Stimulated activated CD4-positive, alpha-beta T cell treated with anti-CD3 and anti-CD28 coated beads, Interleukin-1b, Interleukin-23, amount 100 ng/mL, for 4 hours (primary cell): ENCODE data around the gene MMRN1.

Source experiments
- DNase-seq, 2 donors: peaks; one replicate each; pipeline ENCODE4 v3.0.0-alpha.2; 2020; ENCODE audit warnings: low read depth in 2 of 2

MMRN1 gene

GRCh38 chr4:89995006-89995405 lies 100.4 kb downstream of the MMRN1 start:
- no peak for DNase-seq

DNA sequence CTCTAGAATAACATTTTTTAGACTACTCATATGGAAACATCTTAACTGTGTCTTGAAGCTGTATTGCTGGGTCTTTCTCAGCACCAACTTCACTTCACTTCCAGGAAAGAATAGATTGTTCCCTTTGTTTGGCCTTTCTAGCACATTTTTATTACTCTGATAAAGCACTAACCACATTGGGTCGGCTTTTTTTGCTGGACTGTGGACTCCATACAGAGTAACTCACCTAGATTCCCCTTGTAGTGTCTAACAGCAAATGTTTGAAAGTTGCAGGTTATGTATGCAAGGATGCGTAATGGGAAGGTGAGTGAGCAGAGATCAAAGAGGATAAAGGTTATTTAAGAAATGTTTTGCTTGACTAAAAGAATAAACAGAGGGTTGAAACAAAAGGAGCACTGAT lies 101.2 kb downstream of the MMRN1 start:
- no peak for DNase-seq

GRCh38 chr4:89997171-89997704 lies 102.6 kb downstream of the MMRN1 start:
- no peak for DNase-seq

DNA sequence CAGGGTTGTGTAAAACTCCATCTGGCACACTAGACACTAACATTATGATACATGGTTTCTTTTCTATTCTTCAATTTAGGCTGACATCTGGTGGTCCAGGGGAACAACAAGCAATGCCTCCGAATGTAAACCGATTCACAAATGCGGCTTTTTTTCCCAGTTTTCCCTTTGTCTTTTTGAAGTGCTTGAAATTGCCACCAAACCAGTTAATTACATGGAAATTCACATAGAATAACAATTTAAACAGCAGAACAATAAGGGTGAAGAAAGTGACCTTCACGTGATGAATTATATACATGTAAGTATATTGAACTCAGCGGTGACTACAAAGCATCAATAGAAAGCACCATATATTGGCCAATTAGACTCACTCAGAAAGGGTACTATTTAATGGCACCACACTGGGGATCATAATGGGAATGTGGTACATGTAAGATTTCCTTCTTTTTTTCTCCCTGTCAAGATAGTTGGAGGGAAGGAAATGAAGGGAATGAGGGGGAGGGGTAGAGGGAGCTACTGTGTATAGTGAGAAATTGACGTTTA lies 103.9 kb downstream of the MMRN1 start:
- no peak for DNase-seq

DNA sequence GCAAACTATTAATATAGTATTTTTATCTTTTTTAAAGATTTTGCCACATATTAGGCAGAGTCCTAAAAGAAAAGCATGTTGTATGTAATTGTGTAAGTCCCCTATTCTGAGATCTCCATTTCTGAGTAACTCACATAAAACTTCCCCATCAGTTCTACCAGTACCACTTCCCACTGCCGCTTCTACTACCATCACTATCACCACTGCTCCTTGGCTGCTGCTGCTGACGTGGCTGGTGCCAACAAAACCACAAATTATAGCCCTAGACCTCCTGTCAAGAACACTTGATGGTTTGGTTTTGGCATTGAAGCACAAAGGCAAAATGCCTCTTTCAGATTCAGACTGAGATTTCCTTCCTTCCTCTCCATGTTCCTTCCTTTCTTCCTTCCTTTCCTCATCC lies 106.4 kb downstream of the MMRN1 start:
- DNase-seq = no peak

DNA sequence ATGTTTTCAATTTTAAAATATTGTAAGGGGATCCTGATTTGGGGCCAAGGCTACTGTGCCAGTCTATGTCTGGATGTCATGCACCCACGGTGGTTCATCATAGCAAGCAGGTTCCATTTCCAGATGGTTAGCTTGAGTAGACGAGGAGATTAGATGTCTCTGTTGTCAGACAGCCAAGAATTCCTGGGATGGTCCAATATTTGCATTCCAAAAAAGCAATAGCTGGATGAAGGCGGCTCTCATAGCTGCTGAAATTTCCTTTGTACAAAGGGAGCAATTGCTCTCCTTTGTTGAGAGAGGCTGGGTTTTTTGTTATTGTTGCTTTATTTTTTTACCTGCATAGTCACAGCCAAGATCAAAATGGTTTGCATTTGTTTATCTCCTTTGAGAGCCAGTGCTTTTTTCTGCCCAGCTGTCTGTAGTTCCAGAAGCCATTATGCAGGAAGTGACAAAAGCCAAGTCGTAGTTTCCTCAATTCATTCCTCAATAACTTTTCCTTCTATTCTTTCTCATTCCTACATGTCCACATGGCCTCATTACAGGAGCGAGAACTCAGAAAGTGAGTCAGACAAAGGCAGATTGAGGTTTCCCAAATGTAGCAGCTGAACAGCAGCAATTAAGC lies 107.9 kb downstream of the MMRN1 start:
- DNase-seq = no peak
